Liver (tissue), 9 donors: ENCODE data around the gene KLHL12. TPM values are rescaled to one million over a fixed set of nuclear protein-coding genes. Genes with fewer than 3 reads are reported as not detected.

Source experiments
- DNase-seq: peaks from one replicate; pipeline ENCODE4 v3.0.0-alpha.2; 2017; ENCODE audit warnings: low spot score
- H3K27ac ChIP-seq, 2 donors: one replicate each; pipeline ENCODE4 v1.7.0; 2013; ENCODE audit warnings: inconsistent platforms in 2 of 2, low read length in 2 of 2, control low read depth in 1 of 2, low read depth in 1 of 2, mild to moderate bottlenecking in 1 of 2
- H3K27me3 ChIP-seq, 4 donors: one replicate each; pipeline versions ENCODE4 v1.6.1 to v1.7.0; 2013; ENCODE audit warnings: low read length in 3 of 4, inconsistent platforms in 1 of 4, mild to moderate bottlenecking in 1 of 4, moderate library complexity in 1 of 4; ENCODE audit not compliant: control insufficient read depth in 4 of 4, insufficient read depth in 4 of 4
- H3K36me3 ChIP-seq, 4 donors: one replicate each; pipeline versions ENCODE4 v1.6.1 to v1.7.0; 2013; ENCODE audit warnings: low read length in 3 of 4, mild to moderate bottlenecking in 3 of 4, low read depth in 1 of 4, moderate library complexity in 1 of 4; ENCODE audit not compliant: control insufficient read depth in 4 of 4, insufficient read depth in 3 of 4
- H3K4me1 ChIP-seq, 4 donors: one replicate each; pipeline versions ENCODE4 v1.6.1 to v1.7.0; 2013; ENCODE audit warnings: low read length in 3 of 4, mild to moderate bottlenecking in 3 of 4, moderate library complexity in 1 of 4; ENCODE audit not compliant: control insufficient read depth in 4 of 4, insufficient read depth in 4 of 4
- H3K4me3 ChIP-seq, 3 donors: one replicate each; pipeline versions ENCODE4 v1.6.1 to v1.7.0; 2013; ENCODE audit warnings: low read length in 3 of 3, control low read depth in 1 of 3, low read depth in 1 of 3, mild to moderate bottlenecking in 1 of 3
- H3K9ac ChIP-seq, 2 donors: one replicate each; pipeline ENCODE4 v1.7.0; 2013; ENCODE audit warnings: low read length in 2 of 2, mild to moderate bottlenecking in 2 of 2, moderate library complexity in 2 of 2, control low read depth in 1 of 2, low read depth in 1 of 2
- H3K9me3 ChIP-seq, 4 donors: one replicate each; pipeline versions ENCODE4 v1.6.1 to v1.7.0; 2013; ENCODE audit warnings: low read length in 3 of 4; ENCODE audit not compliant: control insufficient read depth in 4 of 4
- CTCF ChIP-seq: fragments of 150-350 bp; IDR thresholded peaks from 2 replicates; pipeline ENCODE4 v1.5.1; 2017; ENCODE audit warnings: improper control_type of control experiment, low read depth, low read length; ENCODE audit not compliant: missing input control
- EGR1 ChIP-seq, 2 donors: IDR thresholded peaks; 2 replicates each; pipeline ENCODE4 v1.6.1; 2016 to 2018; ENCODE audit warnings: antibody characterized with exemption in 2 of 2, low read depth in 2 of 2
- FOXA1 ChIP-seq: IDR thresholded peaks from 2 replicates; pipeline ENCODE4 v1.6.1; 2016; ENCODE audit warnings: antibody characterized with exemption
- FOXA2 ChIP-seq: IDR thresholded peaks from 2 replicates; pipeline ENCODE4 v1.6.1; 2016; ENCODE audit warnings: antibody characterized with exemption
- GABPA ChIP-seq, 2 donors: IDR thresholded peaks in 1 of 2; conservative IDR thresholded peaks in 1 of 2; 2 replicates each; pipeline ENCODE4 v1.6.1; 2016; ENCODE audit warnings: antibody characterized with exemption in 2 of 2, mild to moderate bottlenecking in 1 of 2, moderate library complexity in 1 of 2
- HNF4A ChIP-seq, 2 donors: conservative IDR thresholded peaks; 2 replicates each; pipeline ENCODE4 v1.6.1; 2016; ENCODE audit warnings: antibody characterized with exemption in 2 of 2, mild to moderate bottlenecking in 2 of 2
- HNF4G ChIP-seq: IDR thresholded peaks from 2 replicates; pipeline ENCODE4 v1.6.1; 2016; ENCODE audit warnings: antibody characterized with exemption
- JUND ChIP-seq, 2 donors: IDR thresholded peaks; 2 replicates each; pipeline ENCODE4 v1.6.1; 2016; ENCODE audit warnings: antibody characterized with exemption in 2 of 2
- NR2F2 ChIP-seq: IDR thresholded peaks from 2 replicates; pipeline ENCODE4 v1.6.1; 2016; ENCODE audit warnings: antibody characterized with exemption
- RAD21 ChIP-seq, 2 donors: IDR thresholded peaks; 2 replicates each; pipeline ENCODE4 v1.6.1; 2016; ENCODE audit warnings: antibody characterized with exemption in 2 of 2, mild to moderate bottlenecking in 2 of 2
- RXRA ChIP-seq, 2 donors: IDR thresholded peaks; 2 replicates each; pipeline ENCODE4 v1.6.1; 2017 to 2018; ENCODE audit warnings: antibody characterized with exemption in 2 of 2, mild to moderate bottlenecking in 1 of 2
- SP1 ChIP-seq: IDR thresholded peaks from 2 replicates; pipeline ENCODE4 v1.6.1; 2018; ENCODE audit warnings: antibody characterized with exemption, mild to moderate bottlenecking
- TAF1 ChIP-seq: conservative IDR thresholded peaks from 2 replicates; pipeline ENCODE4 v1.6.1; 2016; ENCODE audit warnings: antibody characterized with exemption, mild to moderate bottlenecking
- YY1 ChIP-seq: IDR thresholded peaks from 2 replicates; pipeline ENCODE4 v1.6.1; 2016; ENCODE audit warnings: antibody characterized with exemption, mild to moderate bottlenecking
- ZBTB33 ChIP-seq: IDR thresholded peaks from 2 replicates; pipeline ENCODE4 v1.6.1; 2016; ENCODE audit warnings: antibody characterized with exemption
- WGBS: extraction: QIAGEN DNeasy Blood & Tissue Kit; methylation state at CpG from one replicate; pipeline ENCODE4 v1.1.7; 2013; 5-methylcytosine and 5-hydroxymethylcytosine counted together
- polyA plus RNA-seq, 2 donors: library from polyadenylated mRNA; stranded (reverse) in 1 of 2; unstranded in 1 of 2; fragments of 200-250 nt in 1 of 2; fragments of >200 nt in 1 of 2; fragmentation: Nextera tagmentation in 1 of 2; extraction: Ambion mirVana in 1 of 2; gene quantifications; one replicate each; pipeline versions ENCODE4 v1.2.1 to v1.2.3, GENCODE V29; 2013 to 2015
- total RNA-seq, 2 donors: library from RNA; depleted of rRNA; stranded (reverse); fragments of >200 nt; gene quantifications; one replicate each; pipeline ENCODE4 v1.2.3, GENCODE V29; 2014
- TF ChIP-seq, protein P1 (sequence below): IDR thresholded peaks from 2 replicates; pipeline ENCODE4 v1.6.1; 2016; ENCODE audit warnings: antibody characterized with exemption
- TF ChIP-seq, protein P2 (sequence below): IDR thresholded peaks from 2 replicates; pipeline ENCODE4 v1.6.1; 2016; ENCODE audit warnings: antibody characterized with exemption, mild to moderate bottlenecking
- TF ChIP-seq, protein P3 (sequence below): IDR thresholded peaks from 2 replicates; pipeline ENCODE4 v1.6.1; 2016; ENCODE audit warnings: antibody characterized with exemption
- donor health status: healthy.
- donor health status: healthy.
- donor health status: healthy.
- donor health status: healthy.
- donor health status: healthy.

The KLHL12 gene
- total RNA-seq (10 to 100 TPM; 13.1 to 17.5 TPM), polyA plus RNA-seq (1 to 10 TPM; 7.2 to 7.8 TPM)

GRCh38 chr1:202926581-202927491 lies at the start of gene KLHL12:
Gene KLHL12 (minus strand): TSS chr1:202927234. CDS start chr1:202925162, 2,072 bp downstream.
- peaks cover 0 to 5% (median 2%) of the 10 kb centered on the region in 4 donors for H3K36me3 ChIP-seq
- H3K9me3 ChIP-seq: no peaks in the 10 kb centered on the region
- peaks cover 0 to 9% (median 7%) of the 10 kb centered on the region in 4 donors for H3K4me1 ChIP-seq
- DNase-seq: peak; percentile 97
- no peaks in the 10 kb centered on the region for H3K27me3 ChIP-seq
- TF ChIP-seq, protein P1, sequence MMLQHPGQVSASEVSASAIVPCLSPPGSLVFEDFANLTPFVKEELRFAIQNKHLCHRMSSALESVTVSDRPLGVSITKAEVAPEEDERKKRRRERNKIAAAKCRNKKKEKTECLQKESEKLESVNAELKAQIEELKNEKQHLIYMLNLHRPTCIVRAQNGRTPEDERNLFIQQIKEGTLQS: peak; percentile 82
- TF ChIP-seq HNF4A (conservative IDR thresholded peaks at IDR 0.05) (peak in 1 of 2 donors; percentile 43), EGR1 (IDR thresholded peaks at IDR 0.05; ENCODE audit: low read depth in 2 of 2) (peak in 1 of 2 donors; percentile 42), RXRA (IDR thresholded peaks at IDR 0.05) (peak; percentile 56 to 80), CTCF (peak; percentile 56), SP1 (peak; percentile 60), GABPA (IDR thresholded peaks at IDR 0.05 in 1 of 2, conservative IDR thresholded peaks at IDR 0.05 in 1 of 2) (peak in 1 of 2 donors; percentile 53), YY1 (peak; percentile 85), TAF1 (no peak), ZBTB33 (peak; percentile 78), RAD21 (IDR thresholded peaks at IDR 0.05) (peak; percentile 60 to 76), JUND (IDR thresholded peaks at IDR 0.05) (peak in 1 of 2 donors; percentile 7), HNF4G (no peak), NR2F2 (no peak), FOXA2 (no peak), FOXA1 (no peak)
- TF ChIP-seq, protein P2, sequence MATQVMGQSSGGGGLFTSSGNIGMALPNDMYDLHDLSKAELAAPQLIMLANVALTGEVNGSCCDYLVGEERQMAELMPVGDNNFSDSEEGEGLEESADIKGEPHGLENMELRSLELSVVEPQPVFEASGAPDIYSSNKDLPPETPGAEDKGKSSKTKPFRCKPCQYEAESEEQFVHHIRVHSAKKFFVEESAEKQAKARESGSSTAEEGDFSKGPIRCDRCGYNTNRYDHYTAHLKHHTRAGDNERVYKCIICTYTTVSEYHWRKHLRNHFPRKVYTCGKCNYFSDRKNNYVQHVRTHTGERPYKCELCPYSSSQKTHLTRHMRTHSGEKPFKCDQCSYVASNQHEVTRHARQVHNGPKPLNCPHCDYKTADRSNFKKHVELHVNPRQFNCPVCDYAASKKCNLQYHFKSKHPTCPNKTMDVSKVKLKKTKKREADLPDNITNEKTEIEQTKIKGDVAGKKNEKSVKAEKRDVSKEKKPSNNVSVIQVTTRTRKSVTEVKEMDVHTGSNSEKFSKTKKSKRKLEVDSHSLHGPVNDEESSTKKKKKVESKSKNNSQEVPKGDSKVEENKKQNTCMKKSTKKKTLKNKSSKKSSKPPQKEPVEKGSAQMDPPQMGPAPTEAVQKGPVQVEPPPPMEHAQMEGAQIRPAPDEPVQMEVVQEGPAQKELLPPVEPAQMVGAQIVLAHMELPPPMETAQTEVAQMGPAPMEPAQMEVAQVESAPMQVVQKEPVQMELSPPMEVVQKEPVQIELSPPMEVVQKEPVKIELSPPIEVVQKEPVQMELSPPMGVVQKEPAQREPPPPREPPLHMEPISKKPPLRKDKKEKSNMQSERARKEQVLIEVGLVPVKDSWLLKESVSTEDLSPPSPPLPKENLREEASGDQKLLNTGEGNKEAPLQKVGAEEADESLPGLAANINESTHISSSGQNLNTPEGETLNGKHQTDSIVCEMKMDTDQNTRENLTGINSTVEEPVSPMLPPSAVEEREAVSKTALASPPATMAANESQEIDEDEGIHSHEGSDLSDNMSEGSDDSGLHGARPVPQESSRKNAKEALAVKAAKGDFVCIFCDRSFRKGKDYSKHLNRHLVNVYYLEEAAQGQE: peak; percentile 87
- TF ChIP-seq, protein P3, sequence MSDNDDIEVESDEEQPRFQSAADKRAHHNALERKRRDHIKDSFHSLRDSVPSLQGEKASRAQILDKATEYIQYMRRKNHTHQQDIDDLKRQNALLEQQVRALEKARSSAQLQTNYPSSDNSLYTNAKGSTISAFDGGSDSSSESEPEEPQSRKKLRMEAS: peak; percentile 49
- H3K27ac ChIP-seq: peak within 1 kb of the TSS; percentile 86 to 93
- WGBS: under 1% methylated on average over 57 of the region's 57 CpGs
- H3K9ac ChIP-seq: peak within 1 kb of the TSS; percentile 67 to 68
- H3K4me3 ChIP-seq: peak within 1 kb of the TSS; percentile 75 to 95 (median 82)
